B cell (primary cell): Measurements from ENCODE around the gene DNM1L. TPM values are rescaled to one million over a fixed set of nuclear protein-coding genes. Genes with fewer than 3 reads are reported as not detected.

ENCODE experiments used
- ATAC-seq: fragments of 200-7000 bp; cut with Tn5 transposase; one replicate; pipeline ENCODE4 v1.10.0; 2021; ENCODE audit warnings: low read depth, mild to moderate bottlenecking, moderate number of reproducible peaks, moderate library complexity
- CTCF ChIA-PET: fragments of 350-600 bp; sonication (Branson Sonifier 250); formaldehyde crosslinking; loops from one replicate; lab custom pipeline; 2021; ENCODE audit warnings: antibody characterized with exemption, inconsistent platforms; lab: Charles Lee
- POLR2A ChIA-PET: fragments of 350-600 bp; sonication (Branson Sonifier 250); formaldehyde crosslinking; loops from one replicate; lab custom pipeline; 2021; ENCODE audit warnings: antibody characterized with exemption; lab: Charles Lee
- DNase-seq: peaks from one replicate; pipeline ENCODE4 v3.0.0; 2013
- H2AFZ ChIP-seq: 2 replicates; pipeline ENCODE4 v1.6.1; 2012; ENCODE audit warnings: mild to moderate bottlenecking, low read depth, low read length; ENCODE audit not compliant: insufficient read depth, poor library complexity, severe bottlenecking
- H3K27ac ChIP-seq, 2 donors: 1 replicate in 1 of 2; 2 replicates in 1 of 2; pipeline ENCODE4 v1.5.1; 2012 to 2013; ENCODE audit warnings: low read length in 2 of 2, mild to moderate bottlenecking in 2 of 2, moderate library complexity in 1 of 2
- H3K27me3 ChIP-seq, 4 experiments: fragments of 200-600 bp in 1 of 4; sonication (generic) in 1 of 4; replicated peaks in 1 of 4; 1 replicate in 2 of 4; 2 replicates in 2 of 4; pipeline versions ENCODE4 v1.6.1 to v1.7.0; 2013 to 2016; ENCODE audit warnings: low read length in 3 of 4, mild to moderate bottlenecking in 2 of 4, mixed read lengths in 1 of 4, moderate library complexity in 1 of 4; ENCODE audit not compliant: insufficient read depth in 4 of 4, control insufficient read depth in 3 of 4; ENCODE audit errors: control extremely low read depth in 1 of 4
- H3K36me3 ChIP-seq, 2 experiments: replicated peaks in 1 of 2; 1 replicate in 1 of 2; 2 replicates in 1 of 2; pipeline versions ENCODE4 v1.6.1 to v1.7.1; 2013; ENCODE audit warnings: low read length in 1 of 2; ENCODE audit not compliant: insufficient read depth in 2 of 2, control insufficient read depth in 1 of 2; ENCODE audit errors: control extremely low read depth in 1 of 2, extremely low read depth in 1 of 2
- H3K4me1 ChIP-seq, 2 donors: fragments of 200-600 bp in 1 of 2; sonication (generic) in 1 of 2; 1 replicate in 1 of 2; 2 replicates in 1 of 2; pipeline versions ENCODE4 v1.5.1 to v1.6.1; 2013 to 2017; ENCODE audit warnings: low read length in 2 of 2; ENCODE audit not compliant: control insufficient read depth in 2 of 2, insufficient read depth in 2 of 2
- H3K4me2 ChIP-seq: replicated peaks from 2 replicates; pipeline ENCODE3; 2012; ENCODE audit warnings: mild to moderate bottlenecking, low read depth, low read length; ENCODE audit not compliant: poor library complexity, severe bottlenecking
- H3K4me3 ChIP-seq, 5 experiments: fragments of 200-600 bp in 1 of 5; sonication (generic) in 1 of 5; 1 replicate in 3 of 5; 2 replicates in 2 of 5; pipeline versions ENCODE4 v1.5.1 to v1.7.0; 2011 to 2016; ENCODE audit warnings: low read length in 4 of 5, mild to moderate bottlenecking in 4 of 5, low read depth in 2 of 5, control low read depth in 1 of 5, moderate library complexity in 1 of 5; ENCODE audit not compliant: insufficient read depth in 1 of 5; ENCODE audit errors: control extremely low read depth in 1 of 5, extremely low read depth in 1 of 5
- H3K79me2 ChIP-seq: fragments of 200-600 bp; sonication (generic); one replicate; pipeline ENCODE4 v1.6.0; 2016; ENCODE audit warnings: low read length; ENCODE audit not compliant: control insufficient read depth, insufficient read depth
- H3K9ac ChIP-seq: fragments of 200-600 bp; sonication (generic); 2 replicates; pipeline ENCODE4 v1.6.1; 2017; ENCODE audit warnings: mild to moderate bottlenecking, low read length, moderate library complexity
- H3K9me3 ChIP-seq, 3 donors: one replicate each; pipeline versions ENCODE4 v1.6.1 to v1.7.1; 2013; ENCODE audit warnings: low read length in 2 of 3; ENCODE audit not compliant: control insufficient read depth in 2 of 3, insufficient read depth in 1 of 3; ENCODE audit errors: control extremely low read depth in 1 of 3
- H4K20me1 ChIP-seq: 2 replicates; pipeline ENCODE4 v1.6.0; 2012; ENCODE audit warnings: mild to moderate bottlenecking, low read length; ENCODE audit not compliant: insufficient read depth, control insufficient read depth, poor library complexity, severe bottlenecking
- H3K27ac Mint-ChIP-seq: one replicate; pipeline ENCODE4 v1.8.0; 2021; ENCODE audit warnings: mixed read lengths
- H3K27me3 Mint-ChIP-seq: one replicate; pipeline ENCODE4 v1.8.0; 2021; ENCODE audit warnings: mixed read lengths
- H3K4me1 Mint-ChIP-seq: one replicate; pipeline ENCODE4 v1.8.0; 2021; ENCODE audit warnings: mixed read lengths
- H3K4me3 Mint-ChIP-seq: one replicate; pipeline ENCODE4 v1.8.0; 2021; ENCODE audit warnings: mixed read lengths
- H3K9me3 Mint-ChIP-seq: one replicate; pipeline ENCODE4 v1.8.0; 2022; ENCODE audit warnings: mixed read lengths; ENCODE audit not compliant: insufficient read depth
- CTCF ChIP-seq: fragments of 200-600 bp; IDR thresholded peaks from one replicate; pipeline ENCODE4 v1.8.0; 2022; ENCODE audit warnings: antibody characterized with exemption, mild to moderate bottlenecking
- EZH2 ChIP-seq: IDR thresholded peaks from 2 replicates; pipeline ENCODE4 v1.6.1; 2012; ENCODE audit warnings: borderline replicate concordance, low read depth, mild to moderate bottlenecking, moderate library complexity, low read length; ENCODE audit not compliant: insufficient read depth, poor library complexity, severe bottlenecking
- WGBS: methylation state at CpG from one replicate; pipeline ENCODE4 v1.1.5; 2013; ENCODE audit warnings: missing lambda C conversion rate; ENCODE audit not compliant: insufficient coverage; 5-methylcytosine and 5-hydroxymethylcytosine counted together
- intact Hi-C: fragments of 100-400 bp; cut with micrococcal nuclease; formaldehyde crosslinking; loops from one replicate; pipeline ENCODE4 v1.10.0; 2022
- polyA plus RNA-seq: library from polyadenylated mRNA; depleted of rRNA; stranded (reverse); fragments of >200 nt; gene quantifications from 2 replicates; pipeline ENCODE4 v1.2.3, GENCODE V29; 2012
- total RNA-seq, 2 donors: library from RNA; stranded (reverse); fragments of 120-200 nt in 1 of 2; gene quantifications; 1 replicate in 1 of 2; 2 replicates in 1 of 2; pipeline versions ENCODE4 v1.2.3 to v1.2.4, GENCODE V29; 2013 to 2022

Gene DNM1L
- total and polyA plus RNA-seq, 2 donors (not counting 1 experiment from before 2014, with no cell fraction given), result 23.3 to 74.2 TPM

GRCh38 chr12:32679920-32680237, 778 bp downstream of the DNM1L start:
- Histone ChIP-seq H3K79me2 (peaks cover 53% of the 10 kb centered on the region), H3K27ac (peak overlapping the region; percentile 63 to 79), H3K4me2 (peak overlapping the region; percentile 93), H4K20me1 (no peaks in the 10 kb centered on the region), H3K36me3 (peaks cover 0 to 1% of the 10 kb centered on the region in 2 experiments), H3K9ac (peak overlapping the region; percentile 94), H2AFZ (peak overlapping the region; percentile 92), H3K4me3 (peak overlapping the region; percentile 62 to 92 (median 86)), H3K4me1 (peaks cover 12 to 17% of the 10 kb centered on the region in 2 donors), H3K9me3 (peaks cover 0 to 4% (median 0%) of the 10 kb centered on the region in 3 donors), H3K27me3 (no peaks in the 10 kb centered on the region)
- Mint-ChIP-seq H3K9me3 (no peaks in the 10 kb centered on the region), H3K4me1 (peaks cover 30% of the 10 kb centered on the region), H3K27ac (peak overlapping the region; percentile 87), H3K27me3 (no peaks in the 10 kb centered on the region), H3K4me3 (peak overlapping the region; percentile 93)
- WGBS, result under 1% methylated on average over 13 of the region's 14 CpGs
- TF ChIP-seq EZH2 (no peak), CTCF (no peak)
- intact Hi-C loops, result loop anchor here (1.0 to 10.0 kb wide), 8 partner anchors 75 to 1925 kb away; partner anchors contain the start of genes CAPRIN2, ETFBKMT, SINHCAF and YARS2
- ChIA-PET CTCF (no interaction called here), POLR2A (interaction anchor here (0.6 kb wide), 1 partner anchor 1342 kb away, joined by 3 read pairs; no protein-coding TSS in a partner anchor)
- DNase-seq, result no peak
- no peak for ATAC-seq

GRCh38 chr12:32680787-32681186, 1.7 kb downstream of the DNM1L start:
- no peaks in the 10 kb centered on the region for H3K27me3 Mint-ChIP-seq
- H3K4me3 ChIP-seq, result no peak overlapping the region
- TF ChIP-seq CTCF (no peak), EZH2 (no peak)
- peaks cover 26% of the 10 kb centered on the region for H3K4me1 Mint-ChIP-seq
- intact Hi-C loops, result no loop called here
- ChIA-PET POLR2A (no interaction called here), CTCF (interaction anchor here (1.2 kb wide), 1 partner anchor 225 kb away, joined by 3 read pairs; no protein-coding TSS in a partner anchor)
- DNase-seq, result no peak
- no peak overlapping the region for H2AFZ ChIP-seq
- ATAC-seq, result no peak
- H3K79me2 ChIP-seq, result peaks cover 62% of the 10 kb centered on the region
- H3K4me1 ChIP-seq, result peaks cover 8 to 12% of the 10 kb centered on the region in 2 donors
- H4K20me1 ChIP-seq, result no peaks in the 10 kb centered on the region
- H3K9me3 ChIP-seq, result peaks cover 0 to 4% (median 0%) of the 10 kb centered on the region in 3 donors
- H3K36me3 ChIP-seq, result peaks cover 0 to 1% of the 10 kb centered on the region in 2 experiments
- H3K4me3 Mint-ChIP-seq, result peak overlapping the region; percentile 93
- H3K27ac Mint-ChIP-seq, result no peak overlapping the region
- H3K4me2 ChIP-seq, result peak overlapping the region; percentile 93
- no peak overlapping the region for H3K27ac ChIP-seq
- no peaks in the 10 kb centered on the region for H3K9me3 Mint-ChIP-seq
- no peak overlapping the region for H3K9ac ChIP-seq
- no peaks in the 10 kb centered on the region for H3K27me3 ChIP-seq
